Measurements from ENCODE around the gene DYNLL1.
A peak's percentile ranks its signal among the peaks of the same experiment; 100 is the strongest.

The DYNLL1 gene

GRCh38 chr12:120467439-120467838, 28.5 kb upstream of the DYNLL1 start:
- Histone ChIP-seq H2AFZ (ENCODE audit: low read depth, low read length) (no peak overlapping the region), H3K27me3 (ENCODE audit: insufficient read depth, low read length) (no peaks in the 10 kb centered on the region), H3K4me3 (ENCODE audit: low read length) (no peak overlapping the region), H3K36me3 (ENCODE audit: insufficient read depth, low read length) (peaks cover 50% of the 10 kb centered on the region), H3K4me1 (ENCODE audit: insufficient read depth, low read length) (peaks cover 21% of the 10 kb centered on the region), H3K9me3 (ENCODE audit: low read length) (no peaks in the 10 kb centered on the region)

- Histone ChIP-seq H3K27me3 (ENCODE audit: insufficient read depth, low read length) (no peaks in the 10 kb centered on the region), H3K9me3 (ENCODE audit: low read length) (no peaks in the 10 kb centered on the region), H3K4me1 (ENCODE audit: insufficient read depth, low read length) (peaks cover 22% of the 10 kb centered on the region), H3K4me3 (ENCODE audit: low read length) (peak overlapping the region; percentile 97), H3K36me3 (ENCODE audit: insufficient read depth, low read length) (peaks cover 41% of the 10 kb centered on the region), H2AFZ (ENCODE audit: low read depth, low read length) (no peak overlapping the region)
Measured at GRCh38 chr12:120468325-120468820, 27.5 kb upstream of the DYNLL1 start.

DNA sequence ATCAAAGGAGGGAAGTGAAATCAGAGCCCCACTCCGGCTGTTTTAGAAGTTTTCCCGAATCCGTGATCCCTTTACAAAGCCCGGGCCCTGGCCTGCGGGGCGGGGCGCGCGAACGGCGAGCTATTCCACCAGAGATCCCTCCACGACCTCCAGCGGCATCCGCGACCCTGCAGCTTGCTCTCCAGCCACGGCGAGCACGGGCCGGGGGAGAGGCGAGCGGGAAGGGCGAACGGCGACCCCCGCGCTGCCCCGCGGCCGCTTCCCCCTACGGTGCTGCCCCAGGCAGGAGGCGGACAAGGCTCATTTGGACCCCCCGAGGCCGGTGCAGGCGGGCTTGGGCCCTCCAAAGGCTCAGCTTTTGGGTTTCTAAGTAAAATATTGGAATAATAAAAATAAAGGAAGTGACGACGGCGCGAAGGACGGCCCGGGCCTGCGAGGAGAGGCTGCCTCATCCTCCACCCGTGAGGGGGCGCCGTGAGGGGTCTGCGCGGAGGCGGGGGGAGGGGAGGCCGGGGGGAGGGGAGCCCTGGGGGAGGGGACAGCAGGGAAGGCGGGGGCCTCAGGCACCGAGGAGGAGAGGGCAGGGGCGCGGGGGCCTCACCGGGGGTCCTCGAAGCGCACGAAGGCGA, 27.0 kb upstream of the DYNLL1 start:
- Histone ChIP-seq H3K4me1 (ENCODE audit: insufficient read depth, low read length) (peaks cover 22% of the 10 kb centered on the region), H3K27me3 (ENCODE audit: insufficient read depth, low read length) (no peaks in the 10 kb centered on the region), H3K36me3 (ENCODE audit: insufficient read depth, low read length) (peaks cover 36% of the 10 kb centered on the region), H3K9me3 (ENCODE audit: low read length) (no peaks in the 10 kb centered on the region), H3K4me3 (ENCODE audit: low read length) (peak overlapping the region; percentile 97), H2AFZ (ENCODE audit: low read depth, low read length) (peak overlapping the region; percentile 65)

GRCh38 chr12:120469450-120470149, 26.3 kb upstream of the DYNLL1 start, which contains the start of gene SRSF9:
SRSF9 (minus strand) TSS chr12:120469748; CDS start chr12:120469609, 139 bp downstream.
- peaks cover 28% of the 10 kb centered on the region for H3K4me1 ChIP-seq (ENCODE audit: insufficient read depth, low read length)

GRCh38 chr12:120470150-120470784, 25.6 kb upstream of the DYNLL1 start:
- peaks cover 29% of the 10 kb centered on the region for H3K4me1 ChIP-seq (ENCODE audit: insufficient read depth, low read length)
- peak overlapping the region; percentile 65 for H2AFZ ChIP-seq (ENCODE audit: low read depth, low read length)
- H3K27me3 ChIP-seq (ENCODE audit: insufficient read depth, low read length): no peaks in the 10 kb centered on the region
- peak overlapping the region; percentile 97 for H3K4me3 ChIP-seq (ENCODE audit: low read length)
- H3K36me3 ChIP-seq (ENCODE audit: insufficient read depth, low read length): peaks cover 22% of the 10 kb centered on the region
- no peaks in the 10 kb centered on the region for H3K9me3 ChIP-seq (ENCODE audit: low read length)

More at GRCh38 chr12:120469450-120470149, 26.3 kb upstream of the DYNLL1 start, which contains the start of gene SRSF9:
- H2AFZ ChIP-seq (ENCODE audit: low read depth, low read length): peak within 1 kb of the TSS; percentile 65
- H3K4me3 ChIP-seq (ENCODE audit: low read length): peak within 1 kb of the TSS; percentile 97
- no peaks in the 10 kb centered on the region for H3K9me3 ChIP-seq (ENCODE audit: low read length)
- H3K36me3 ChIP-seq (ENCODE audit: insufficient read depth, low read length): peaks cover 29% of the 10 kb centered on the region
- H3K27me3 ChIP-seq (ENCODE audit: insufficient read depth, low read length): no peaks in the 10 kb centered on the region

GRCh38 chr12:120472521-120472920, 23.4 kb upstream of the DYNLL1 start:
- Histone ChIP-seq H3K27me3 (ENCODE audit: insufficient read depth, low read length) (no peaks in the 10 kb centered on the region), H3K9me3 (ENCODE audit: low read length) (no peaks in the 10 kb centered on the region), H3K36me3 (ENCODE audit: insufficient read depth, low read length) (peaks cover 2% of the 10 kb centered on the region), H3K4me1 (ENCODE audit: insufficient read depth, low read length) (peaks cover 22% of the 10 kb centered on the region), H3K4me3 (ENCODE audit: low read length) (no peak overlapping the region), H2AFZ (ENCODE audit: low read depth, low read length) (no peak overlapping the region)

DNA sequence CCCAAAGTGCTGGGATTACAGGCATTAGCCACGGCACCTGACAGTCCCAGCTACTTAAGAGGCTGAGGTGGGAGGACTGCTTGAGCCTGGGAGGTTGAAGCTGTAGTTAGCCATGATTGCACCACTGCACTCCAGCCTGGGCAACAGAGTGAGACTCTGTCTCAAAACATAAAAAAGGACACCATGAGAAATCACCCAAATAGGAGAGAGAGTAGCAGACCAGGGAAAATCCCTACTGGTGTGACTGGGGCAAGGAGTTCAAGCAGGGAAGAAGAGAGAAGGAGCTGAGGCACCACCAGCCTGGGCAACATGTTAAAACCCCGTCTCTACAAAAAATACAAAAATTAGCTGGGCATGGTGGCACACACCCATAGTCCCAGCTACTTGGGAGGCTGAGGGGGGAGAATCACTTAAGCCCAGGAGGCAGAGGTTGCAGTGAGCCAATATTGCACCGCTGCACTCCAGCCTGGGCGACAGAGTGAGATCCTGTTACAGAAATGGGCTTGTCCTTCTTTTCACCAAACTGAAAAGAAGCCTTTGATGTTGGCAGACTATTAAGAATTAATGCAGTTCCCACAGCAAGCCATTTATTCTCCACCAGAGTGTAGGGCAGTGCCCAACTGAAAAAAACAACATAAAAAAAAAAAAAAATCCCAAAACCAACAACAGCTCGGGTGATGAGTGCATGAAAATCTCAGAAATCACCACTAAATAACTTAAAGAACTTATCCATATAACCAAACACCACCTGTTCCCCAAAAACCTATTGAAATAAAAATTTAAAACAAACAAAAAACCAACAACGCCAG, 21.9 kb upstream of the DYNLL1 start:
- no peak overlapping the region for H2AFZ ChIP-seq (ENCODE audit: low read depth, low read length)
- no peaks in the 10 kb centered on the region for H3K36me3 ChIP-seq (ENCODE audit: insufficient read depth, low read length)
- H3K4me3 ChIP-seq (ENCODE audit: low read length): no peak overlapping the region
- H3K9me3 ChIP-seq (ENCODE audit: low read length): no peaks in the 10 kb centered on the region
- H3K4me1 ChIP-seq (ENCODE audit: insufficient read depth, low read length): peaks cover 16% of the 10 kb centered on the region
- H3K27me3 ChIP-seq (ENCODE audit: insufficient read depth, low read length): no peaks in the 10 kb centered on the region

- H3K36me3 ChIP-seq (ENCODE audit: insufficient read depth, low read length): no peaks in the 10 kb centered on the region
- no peak overlapping the region for H3K4me3 ChIP-seq (ENCODE audit: low read length)
- peaks cover 18% of the 10 kb centered on the region for H3K4me1 ChIP-seq (ENCODE audit: insufficient read depth, low read length)
- H2AFZ ChIP-seq (ENCODE audit: low read depth, low read length): no peak overlapping the region
- H3K27me3 ChIP-seq (ENCODE audit: insufficient read depth, low read length): no peaks in the 10 kb centered on the region
- H3K9me3 ChIP-seq (ENCODE audit: low read length): no peaks in the 10 kb centered on the region
Measured at GRCh38 chr12:120474616-120474960, 21.3 kb upstream of the DYNLL1 start.

DNA sequence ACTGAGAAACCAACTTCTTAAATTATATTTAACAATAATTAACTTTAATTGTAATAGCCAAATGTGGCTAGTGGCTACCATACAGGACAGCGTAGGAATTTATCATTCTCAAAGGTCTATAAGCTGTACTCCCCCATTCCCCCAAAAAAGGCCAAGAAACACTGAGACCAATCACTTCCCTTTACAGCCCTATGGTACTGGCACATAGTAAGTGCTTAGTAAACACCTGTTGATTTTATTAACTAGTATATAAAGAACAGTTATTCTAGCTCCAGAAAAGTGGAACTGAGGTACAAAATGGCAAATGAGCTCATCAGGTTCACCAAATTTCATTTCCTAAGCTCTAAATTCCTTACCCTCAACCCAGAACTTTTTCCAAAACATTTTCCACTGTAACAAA, 20.3 kb upstream of the DYNLL1 start:
- H3K4me3 ChIP-seq (ENCODE audit: low read length): no peak overlapping the region
- no peaks in the 10 kb centered on the region for H3K27me3 ChIP-seq (ENCODE audit: insufficient read depth, low read length)
- H2AFZ ChIP-seq (ENCODE audit: low read depth, low read length): no peak overlapping the region
- peaks cover 23% of the 10 kb centered on the region for H3K4me1 ChIP-seq (ENCODE audit: insufficient read depth, low read length)
- no peaks in the 10 kb centered on the region for H3K9me3 ChIP-seq (ENCODE audit: low read length)
- no peaks in the 10 kb centered on the region for H3K36me3 ChIP-seq (ENCODE audit: insufficient read depth, low read length)

GRCh38 chr12:120479458-120479857, 16.5 kb upstream of the DYNLL1 start:
- Histone ChIP-seq H2AFZ (ENCODE audit: low read depth, low read length) (no peak overlapping the region), H3K36me3 (ENCODE audit: insufficient read depth, low read length) (peaks cover 6% of the 10 kb centered on the region), H3K4me3 (ENCODE audit: low read length) (no peak overlapping the region), H3K9me3 (ENCODE audit: low read length) (no peaks in the 10 kb centered on the region), H3K27me3 (ENCODE audit: insufficient read depth, low read length) (no peaks in the 10 kb centered on the region), H3K4me1 (ENCODE audit: insufficient read depth, low read length) (peaks cover 17% of the 10 kb centered on the region)

- H3K36me3 ChIP-seq (ENCODE audit: insufficient read depth, low read length): peaks cover 6% of the 10 kb centered on the region
- H3K4me1 ChIP-seq (ENCODE audit: insufficient read depth, low read length): peaks cover 15% of the 10 kb centered on the region
- no peaks in the 10 kb centered on the region for H3K27me3 ChIP-seq (ENCODE audit: insufficient read depth, low read length)
- no peaks in the 10 kb centered on the region for H3K9me3 ChIP-seq (ENCODE audit: low read length)
- no peak overlapping the region for H2AFZ ChIP-seq (ENCODE audit: low read depth, low read length)
- no peak overlapping the region for H3K4me3 ChIP-seq (ENCODE audit: low read length)
Measured at GRCh38 chr12:120480211-120480610, 15.7 kb upstream of the DYNLL1 start.

DNA sequence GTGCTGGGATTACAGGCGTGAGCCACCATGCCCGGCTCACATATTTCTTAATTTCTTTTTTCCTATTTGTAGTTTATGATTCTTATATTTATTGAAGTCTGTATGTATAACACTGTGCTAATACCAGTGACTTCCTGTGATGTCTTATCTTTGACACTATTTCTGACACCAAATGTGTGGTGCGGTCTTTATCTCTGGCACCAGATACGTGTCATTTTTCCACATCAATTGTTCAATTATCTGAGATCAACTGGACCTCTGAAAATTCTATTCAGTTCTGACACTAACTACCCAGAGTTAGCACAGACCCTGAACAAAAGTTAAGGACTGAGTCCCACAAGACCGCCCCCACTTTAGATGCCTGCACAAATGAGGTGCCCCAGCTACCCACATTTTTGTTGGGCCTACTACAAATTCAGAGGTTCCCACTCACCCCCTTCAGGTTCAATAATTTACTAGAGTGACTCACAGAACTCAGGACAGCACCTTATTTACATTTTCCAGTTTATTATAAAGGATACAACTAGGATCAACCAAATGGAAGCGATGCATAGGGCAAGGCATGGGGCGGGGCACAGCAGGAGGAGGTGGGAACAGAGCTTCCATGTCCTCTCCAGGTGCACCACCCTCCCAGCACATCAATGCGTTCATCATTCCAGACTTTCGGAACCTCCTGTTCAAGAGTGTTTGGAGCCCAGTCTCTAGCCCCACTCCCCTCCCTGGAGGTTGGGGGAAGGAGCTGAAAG, 14.7 kb upstream of the DYNLL1 start:
- Histone ChIP-seq H3K4me3 (ENCODE audit: low read length) (no peak overlapping the region), H3K27me3 (ENCODE audit: insufficient read depth, low read length) (no peaks in the 10 kb centered on the region), H3K36me3 (ENCODE audit: insufficient read depth, low read length) (peaks cover 6% of the 10 kb centered on the region), H3K9me3 (ENCODE audit: low read length) (no peaks in the 10 kb centered on the region), H2AFZ (ENCODE audit: low read depth, low read length) (no peak overlapping the region), H3K4me1 (ENCODE audit: insufficient read depth, low read length) (peaks cover 10% of the 10 kb centered on the region)
